A673 (cell line): ENCODE results near the gene LRRC51.

Experiments
- EZH2 ChIP-seq: fragments of 200-600 bp; sonication (generic); IDR thresholded peaks from 2 replicates; pipeline ENCODE4 v1.6.1; 2017; ENCODE audit warnings: borderline replicate concordance, low read depth, mild to moderate bottlenecking, mixed read lengths, antibody characterized with exemption, low read length; ENCODE audit not compliant: poor library complexity, severe bottlenecking
- TF ChIP-seq, protein P1 (sequence below): fragments of 300-800, 200-600 bp; sonication (generic); conservative IDR thresholded peaks from 2 replicates; pipeline ENCODE4 v1.5.1; 2017; ENCODE audit warnings: low read depth, mild to moderate bottlenecking, antibody characterized with exemption, low read length, moderate library complexity, mixed read lengths

DNA sequence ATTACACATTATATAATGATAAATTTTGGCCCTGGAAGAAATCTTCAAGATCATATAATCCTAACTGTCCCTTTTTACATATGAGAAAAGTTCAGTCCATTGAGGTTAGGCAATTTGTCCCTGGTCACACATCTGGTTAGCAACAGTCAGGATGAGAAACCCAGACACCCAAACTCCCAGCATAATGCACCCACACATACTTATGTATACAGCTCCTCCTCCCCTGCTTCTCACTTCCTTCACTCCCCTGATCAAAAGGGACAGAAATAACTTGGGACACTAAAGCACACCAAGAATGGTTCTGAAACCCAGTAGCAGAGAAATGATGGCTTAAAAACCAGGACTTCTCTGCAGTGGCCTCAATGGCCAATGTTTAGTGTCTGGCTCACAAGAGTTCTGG, 11.4 kb upstream of the LRRC51 start:
- TF ChIP-seq, protein P1, sequence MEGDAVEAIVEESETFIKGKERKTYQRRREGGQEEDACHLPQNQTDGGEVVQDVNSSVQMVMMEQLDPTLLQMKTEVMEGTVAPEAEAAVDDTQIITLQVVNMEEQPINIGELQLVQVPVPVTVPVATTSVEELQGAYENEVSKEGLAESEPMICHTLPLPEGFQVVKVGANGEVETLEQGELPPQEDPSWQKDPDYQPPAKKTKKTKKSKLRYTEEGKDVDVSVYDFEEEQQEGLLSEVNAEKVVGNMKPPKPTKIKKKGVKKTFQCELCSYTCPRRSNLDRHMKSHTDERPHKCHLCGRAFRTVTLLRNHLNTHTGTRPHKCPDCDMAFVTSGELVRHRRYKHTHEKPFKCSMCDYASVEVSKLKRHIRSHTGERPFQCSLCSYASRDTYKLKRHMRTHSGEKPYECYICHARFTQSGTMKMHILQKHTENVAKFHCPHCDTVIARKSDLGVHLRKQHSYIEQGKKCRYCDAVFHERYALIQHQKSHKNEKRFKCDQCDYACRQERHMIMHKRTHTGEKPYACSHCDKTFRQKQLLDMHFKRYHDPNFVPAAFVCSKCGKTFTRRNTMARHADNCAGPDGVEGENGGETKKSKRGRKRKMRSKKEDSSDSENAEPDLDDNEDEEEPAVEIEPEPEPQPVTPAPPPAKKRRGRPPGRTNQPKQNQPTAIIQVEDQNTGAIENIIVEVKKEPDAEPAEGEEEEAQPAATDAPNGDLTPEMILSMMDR, result no peak
- TF ChIP-seq EZH2, result no peak
